HG02759 (cell line): ENCODE measurements around the gene CD48.

ENCODE experiments used
- ATAC-seq: cut with Tn5 transposase; IDR thresholded peaks from one replicate; pipeline ENCODE4 v1.9.1; 2021; ENCODE audit warnings: mild to moderate bottlenecking, moderate library complexity; ENCODE audit not compliant: unreplicated experiment

CD48 gene

GRCh38 chr1:160637821-160638539 is 73.6 kb downstream of the CD48 start:
- ATAC-seq, result no peak

DNA sequence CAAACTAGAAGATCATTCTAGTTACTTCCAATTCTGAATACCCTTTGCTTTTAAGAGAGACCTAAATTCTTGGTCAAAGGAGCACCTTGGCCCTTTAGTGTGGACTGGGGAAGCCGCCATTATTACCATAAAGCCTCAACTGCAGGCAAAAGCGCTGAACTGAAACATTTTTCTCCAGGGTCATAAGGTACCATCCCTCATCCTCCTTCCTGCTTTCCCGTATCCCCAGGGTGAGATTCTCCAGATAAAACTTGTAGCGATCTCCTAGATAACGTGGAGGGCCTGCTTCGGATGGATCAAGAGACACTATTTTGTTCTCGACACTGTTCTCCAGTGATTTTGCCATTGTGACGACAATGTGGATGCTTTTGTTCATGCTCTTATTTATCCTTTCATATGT is 74.6 kb downstream of the CD48 start:
- ATAC-seq, result no peak

- ATAC-seq, result no peak
These were observed 75.1 kb downstream of the CD48 start for GRCh38 chr1:160636547-160636946.

DNA sequence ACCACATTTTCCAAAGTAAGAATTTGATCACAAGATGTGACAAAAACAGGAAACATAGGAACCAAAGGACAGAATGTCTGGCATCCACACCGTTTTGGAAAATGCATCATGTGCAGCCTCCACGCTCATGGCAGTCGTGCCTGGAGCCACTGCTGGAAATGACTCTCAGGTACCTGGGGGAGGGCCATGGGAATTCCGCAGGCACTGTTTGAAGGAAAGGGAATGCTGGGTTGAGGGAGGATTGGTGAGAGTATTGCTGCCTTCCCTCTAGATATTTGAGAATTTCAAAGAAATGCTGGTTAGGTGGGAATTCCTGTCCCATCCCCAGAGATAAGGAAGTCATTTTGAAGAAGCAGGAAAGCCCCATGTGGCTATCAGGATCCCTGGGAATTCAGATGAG is 75.5 kb downstream of the CD48 start:
- no peak for ATAC-seq

GRCh38 chr1:160634543-160635491 is 76.8 kb downstream of the CD48 start:
- no peak for ATAC-seq

GRCh38 chr1:160633330-160633903 is 78.2 kb downstream of the CD48 start:
- no peak for ATAC-seq

DNA sequence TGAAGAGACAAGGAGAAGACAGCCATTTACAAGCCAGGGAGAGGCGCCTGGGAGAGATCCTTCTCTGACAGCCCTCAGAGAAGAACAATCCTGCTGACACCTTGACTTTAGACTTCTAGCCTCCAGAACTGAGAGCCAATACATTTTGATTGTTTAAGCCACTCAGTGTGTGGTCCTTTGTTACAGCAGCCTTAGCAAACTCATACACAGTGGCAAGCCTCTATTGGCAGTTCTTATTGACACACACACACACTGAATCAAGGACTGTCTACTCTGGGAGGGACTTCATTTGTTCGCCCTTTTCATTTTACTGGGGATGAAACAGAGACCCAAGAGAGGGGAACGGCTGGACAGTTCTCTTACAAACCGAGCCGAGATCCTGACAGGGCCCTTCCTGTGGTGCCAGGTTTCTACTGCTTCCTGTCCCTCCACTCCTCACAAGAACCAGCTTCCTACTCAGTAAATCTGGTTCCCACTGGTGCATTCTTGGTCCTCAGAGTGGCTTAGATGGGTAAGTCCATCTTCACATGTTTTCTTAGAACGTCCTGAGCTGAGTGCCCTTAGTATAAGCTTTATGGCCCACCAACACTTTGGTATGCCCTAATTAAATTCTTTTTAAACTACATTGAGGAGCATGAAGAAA is 79.5 kb downstream of the CD48 start:
- ATAC-seq, result no peak

DNA sequence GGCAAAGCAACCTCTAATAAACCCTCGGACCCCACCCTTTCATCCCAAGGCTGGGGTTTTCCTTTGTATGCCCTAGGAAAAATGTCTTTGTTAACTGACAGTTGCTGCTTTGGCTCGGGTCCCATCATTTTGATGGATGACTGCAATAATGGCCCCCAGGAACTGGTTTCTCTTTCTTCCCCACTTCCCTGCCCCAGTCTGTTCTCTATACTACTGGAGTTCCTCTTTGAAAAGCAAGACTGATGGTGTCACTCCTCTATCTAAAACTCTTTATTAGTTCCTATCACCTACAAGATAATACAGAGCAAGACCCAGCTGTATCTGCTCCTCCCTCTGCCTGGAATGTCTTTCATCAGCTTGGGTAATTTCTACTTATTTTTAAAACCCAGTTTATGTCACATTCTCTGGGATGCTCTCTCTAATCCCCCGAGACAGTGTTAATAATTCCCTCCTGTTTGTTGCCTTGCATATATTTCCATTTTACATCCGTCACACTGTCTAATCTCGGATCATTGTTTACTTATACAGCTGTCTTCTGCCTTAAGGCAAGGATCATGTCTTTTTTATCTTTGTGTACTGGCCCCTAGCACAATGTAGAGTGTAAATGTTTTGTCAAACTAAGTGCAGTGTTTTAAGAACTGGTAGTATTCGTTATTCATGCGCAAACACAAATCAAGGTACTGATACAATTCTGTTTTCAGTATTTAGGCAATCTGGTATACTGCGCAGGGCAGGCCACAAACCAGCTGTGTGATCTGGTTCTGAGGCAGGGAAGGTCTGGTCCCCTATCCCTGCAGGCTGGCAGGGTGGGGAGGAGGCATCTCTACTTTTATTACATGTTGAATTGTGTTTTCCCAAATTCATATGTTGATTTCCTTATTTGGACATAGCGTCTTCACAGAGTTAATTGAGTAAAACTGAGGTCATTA is 80.8 kb downstream of the CD48 start:
- no peak for ATAC-seq

DNA sequence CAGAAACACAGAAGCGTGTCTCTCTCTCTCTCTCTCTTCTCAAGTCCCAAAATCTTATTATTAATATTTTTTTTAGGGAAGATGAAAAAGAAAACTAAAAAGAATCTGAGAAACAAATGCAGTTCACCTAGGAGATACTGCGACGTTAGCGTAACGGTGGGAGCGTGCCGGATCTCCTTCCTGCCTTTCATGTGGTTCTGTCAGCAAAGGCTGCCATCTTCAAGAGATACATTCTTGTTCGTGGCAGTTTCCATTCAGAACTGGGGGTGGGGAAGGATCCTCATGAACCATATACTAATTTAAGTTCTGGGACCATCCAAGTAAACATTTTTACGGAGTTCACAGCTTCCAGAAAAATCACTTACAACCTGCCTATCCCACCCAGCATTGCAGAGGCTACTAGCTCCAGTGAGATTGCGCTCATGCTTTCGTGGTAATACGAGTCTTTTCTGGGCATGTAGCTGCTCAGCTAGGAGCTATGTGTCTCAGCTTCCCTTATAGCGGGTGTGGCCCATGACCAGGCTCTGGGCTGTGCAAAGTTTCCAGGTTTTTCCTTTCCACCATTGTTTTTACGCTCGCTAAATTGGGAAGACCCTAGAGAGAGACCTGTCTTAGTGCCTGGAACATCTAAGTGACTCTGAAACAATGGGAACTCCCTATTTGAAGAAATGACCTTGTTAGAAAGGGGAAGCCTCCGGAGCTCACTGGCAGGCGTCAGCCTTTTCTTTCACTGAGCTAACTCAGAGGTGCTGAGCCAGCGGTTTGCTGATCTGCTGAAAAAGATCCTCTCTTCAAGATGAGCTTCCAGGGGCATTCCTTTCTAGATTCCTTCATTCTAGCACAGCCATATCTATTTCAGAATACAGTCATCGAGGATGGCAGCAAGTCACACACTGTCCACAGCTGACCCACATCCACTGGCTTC is 82.1 kb downstream of the CD48 start:
- ATAC-seq, result no peak

- no peak for ATAC-seq
These were observed 82.8 kb downstream of the CD48 start for GRCh38 chr1:160628799-160629263.
